CD14-positive monocyte (primary cell): ENCODE measurements around the gene TNFAIP8. TPM values are rescaled to one million over a fixed set of nuclear protein-coding genes. Genes with fewer than 3 reads are reported as not detected.

Experiments
- DNase-seq, 3 donors: peaks; one replicate each; pipeline ENCODE4 v3.0.0-alpha.2; 2011 to 2022
- H2AFZ ChIP-seq: 2 replicates; pipeline ENCODE4 v1.6.0; 2012; ENCODE audit warnings: mild to moderate bottlenecking, low read depth, low read length, inconsistent platforms; ENCODE audit not compliant: insufficient read depth, poor library complexity, severe bottlenecking
- H3K27ac ChIP-seq, 2 donors: 1 replicate in 1 of 2; 2 replicates in 1 of 2; pipeline ENCODE4 v1.5.1; 2012 to 2013; ENCODE audit warnings: low read length in 2 of 2, control low read depth in 1 of 2, inconsistent platforms in 1 of 2, low read depth in 1 of 2, mild to moderate bottlenecking in 1 of 2
- H3K27me3 ChIP-seq, 2 donors: one replicate each; pipeline versions ENCODE4 v1.6.0 to v1.6.1; 2011 to 2013; ENCODE audit warnings: low read length in 2 of 2; ENCODE audit not compliant: control insufficient read depth in 2 of 2, insufficient read depth in 2 of 2
- H3K36me3 ChIP-seq, 2 donors: replicated peaks in 1 of 2; 1 replicate in 1 of 2; 2 replicates in 1 of 2; pipeline versions ENCODE4 v1.5.1 to v1.6.1; 2012 to 2013; ENCODE audit warnings: low read length in 2 of 2, control low read depth in 1 of 2, inconsistent platforms in 1 of 2, mild to moderate bottlenecking in 1 of 2; ENCODE audit not compliant: insufficient read depth in 2 of 2, control insufficient read depth in 1 of 2
- H3K4me1 ChIP-seq, 2 donors: 1 replicate in 1 of 2; 2 replicates in 1 of 2; pipeline versions ENCODE4 v1.5.1 to v1.6.1; 2012 to 2013; ENCODE audit warnings: low read length in 2 of 2, control low read depth in 1 of 2, inconsistent platforms in 1 of 2, mild to moderate bottlenecking in 1 of 2, moderate library complexity in 1 of 2; ENCODE audit not compliant: insufficient read depth in 2 of 2, control insufficient read depth in 1 of 2
- H3K4me2 ChIP-seq: replicated peaks from 2 replicates; pipeline ENCODE3; 2012; ENCODE audit warnings: low read length, moderate library complexity, mild to moderate bottlenecking; ENCODE audit not compliant: poor library complexity, severe bottlenecking; ENCODE audit errors: extremely low read depth
- H3K4me3 ChIP-seq, 3 experiments: fragments of 200-600 bp in 1 of 3; sonication (generic) in 1 of 3; replicated peaks in 1 of 3; 1 replicate in 2 of 3; 2 replicates in 1 of 3; pipeline ENCODE4 v1.5.1; 2011 to 2013; ENCODE audit warnings: low read length in 3 of 3, mild to moderate bottlenecking in 3 of 3, control low read depth in 2 of 3, low read depth in 2 of 3, inconsistent platforms in 1 of 3, moderate library complexity in 1 of 3
- H3K79me2 ChIP-seq: 2 replicates; pipeline ENCODE4 v1.6.0; 2012; ENCODE audit warnings: mild to moderate bottlenecking, control low read depth, inconsistent platforms, low read length, moderate library complexity; ENCODE audit not compliant: insufficient read depth
- H3K9ac ChIP-seq: 2 replicates; pipeline ENCODE4 v1.6.0; 2017; ENCODE audit warnings: low read length, mild to moderate bottlenecking; ENCODE audit not compliant: insufficient read depth, poor library complexity, severe bottlenecking
- H3K9me3 ChIP-seq, 2 donors: replicated peaks in 1 of 2; 1 replicate in 1 of 2; 2 replicates in 1 of 2; pipeline versions ENCODE4 v1.5.1 to v1.6.1; 2012 to 2013; ENCODE audit warnings: low read length in 2 of 2, control low read depth in 1 of 2; ENCODE audit not compliant: control insufficient read depth in 1 of 2, insufficient read depth in 1 of 2
- H4K20me1 ChIP-seq: 2 replicates; pipeline ENCODE4 v1.6.0; 2012; ENCODE audit warnings: mild to moderate bottlenecking, low read length, control low read depth, moderate library complexity; ENCODE audit not compliant: insufficient read depth
- H3K27ac Mint-ChIP-seq, 7 donors: one replicate each; pipeline ENCODE4 v1.8.0; 2020; ENCODE audit warnings: mild to moderate bottlenecking in 7 of 7, mixed read lengths in 7 of 7, moderate library complexity in 6 of 7, inconsistent platforms in 2 of 7
- H3K27me3 Mint-ChIP-seq, 3 donors: one replicate each; pipeline ENCODE4 v1.8.0; 2021 to 2022; ENCODE audit warnings: low read depth in 3 of 3, mild to moderate bottlenecking in 3 of 3, mixed read lengths in 3 of 3, moderate library complexity in 3 of 3, inconsistent platforms in 1 of 3
- H3K36me3 Mint-ChIP-seq, 2 donors: one replicate each; pipeline ENCODE4 v1.8.0; 2020; ENCODE audit warnings: mixed read lengths in 2 of 2, inconsistent platforms in 1 of 2, mild to moderate bottlenecking in 1 of 2
- H3K4me1 Mint-ChIP-seq: one replicate; pipeline ENCODE4 v1.8.0; 2020; ENCODE audit warnings: mild to moderate bottlenecking, mixed read lengths
- H3K4me3 Mint-ChIP-seq, 2 donors: one replicate each; pipeline ENCODE4 v1.8.0; 2020; ENCODE audit warnings: mild to moderate bottlenecking in 2 of 2, mixed read lengths in 2 of 2, moderate library complexity in 1 of 2
- H3K9me3 Mint-ChIP-seq, 7 donors: one replicate each; pipeline ENCODE4 v1.8.0; 2020 to 2022; ENCODE audit warnings: mixed read lengths in 7 of 7, mild to moderate bottlenecking in 6 of 7, moderate library complexity in 6 of 7, inconsistent platforms in 2 of 7
- CTCF ChIP-seq: fragments of 200-600 bp; IDR thresholded peaks from one replicate; pipeline ENCODE4 v1.8.0; 2022; ENCODE audit warnings: antibody characterized with exemption, mild to moderate bottlenecking
- WGBS: methylation state at CpG from one replicate; pipeline ENCODE4 v1.1.5; 2013; ENCODE audit warnings: missing lambda C conversion rate; ENCODE audit not compliant: insufficient coverage; 5-methylcytosine and 5-hydroxymethylcytosine counted together
- intact Hi-C, 2 donors: fragments of 100-400 bp; cut with micrococcal nuclease; formaldehyde crosslinking; loops; one replicate each; pipeline versions ENCODE4 v1.15.0 to v1.15.1; 2023
- polyA plus RNA-seq, 3 donors: library from polyadenylated mRNA; depleted of rRNA in 1 of 3; unstranded in 2 of 3; stranded (reverse) in 1 of 3; fragments of 300-500 nt in 2 of 3; fragments of >200 nt in 1 of 3; fragmentation: Illumina TruSeq in 2 of 3; gene quantifications; 1 replicate in 2 of 3; 2 replicates in 1 of 3; pipeline ENCODE4 v1.2.3, GENCODE V29; 2012 to 2021

The TNFAIP8 gene
- polyA plus RNA-seq, 3 donors = 20.6 to 55.5 (median 47.0) TPM

DNA sequence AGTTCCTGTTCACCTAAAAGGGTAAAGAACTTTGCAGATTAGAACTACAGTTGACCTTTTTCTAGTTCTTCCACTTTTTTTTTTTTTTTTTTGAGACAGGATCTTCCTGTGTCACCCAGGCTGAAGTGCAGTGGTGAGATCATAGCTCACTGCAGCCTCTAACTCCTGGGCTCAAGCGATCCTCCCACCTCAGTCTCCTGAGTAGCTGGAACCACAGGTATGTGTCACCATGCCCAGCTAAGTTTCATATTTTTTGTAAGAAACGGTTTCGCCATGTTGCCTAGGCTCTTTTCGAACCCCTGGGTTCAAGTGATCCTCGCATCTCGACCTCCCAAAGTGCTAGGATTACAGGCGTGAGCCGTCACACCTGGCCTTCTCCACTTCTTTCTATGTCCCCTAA is 39.7 kb upstream of the TNFAIP8 start:
- no peak for TF ChIP-seq CTCF
- DNase-seq = no peak
- Mint-ChIP-seq H3K27me3 (peaks cover 0 to 2% (median 2%) of the 10 kb centered on the region in 3 donors), H3K9me3 (no peaks in the 10 kb centered on the region), H3K36me3 (peaks cover 2 to 18% of the 10 kb centered on the region in 2 donors), H3K27ac (peak overlapping the region; percentile 26 to 88 (median 83)), H3K4me3 (no peak overlapping the region), H3K4me1 (peaks cover 64% of the 10 kb centered on the region)
- H3K4me3 ChIP-seq = no peak overlapping the region
- peak overlapping the region in 1 of 2 donors; percentile 61 for H3K27ac ChIP-seq
- H3K9ac ChIP-seq = no peak overlapping the region
- intact Hi-C loops = no loop called here
- H3K27me3 ChIP-seq = no peaks in the 10 kb centered on the region
- no peak overlapping the region for H2AFZ ChIP-seq
- peaks cover 100% of the 10 kb centered on the region for H3K79me2 ChIP-seq
- peaks cover 29 to 37% of the 10 kb centered on the region in 2 donors for H3K4me1 ChIP-seq
- H4K20me1 ChIP-seq = peaks cover 77% of the 10 kb centered on the region
- H3K9me3 ChIP-seq = no peaks in the 10 kb centered on the region
- no peak overlapping the region for H3K4me2 ChIP-seq
- WGBS = 97% methylated on average over 7 of the region's 8 CpGs
- H3K36me3 ChIP-seq = no peaks in the 10 kb centered on the region

- Histone ChIP-seq H3K27ac (peak overlapping the region in 1 of 2 donors; percentile 61), H4K20me1 (peaks cover 77% of the 10 kb centered on the region), H3K4me2 (no peak overlapping the region), H3K9ac (no peak overlapping the region), H3K4me1 (peaks cover 35 to 45% of the 10 kb centered on the region in 2 donors), H3K27me3 (no peaks in the 10 kb centered on the region), H3K36me3 (no peaks in the 10 kb centered on the region), H3K4me3 (no peak overlapping the region), H3K79me2 (peaks cover 100% of the 10 kb centered on the region), H2AFZ (peak overlapping the region; percentile 6), H3K9me3 (no peaks in the 10 kb centered on the region)
- intact Hi-C loops = no loop called here
- no peaks in the 10 kb centered on the region for H3K9me3 Mint-ChIP-seq
- peaks cover 5 to 24% of the 10 kb centered on the region in 2 donors for H3K36me3 Mint-ChIP-seq
- no peak for TF ChIP-seq CTCF
- DNase-seq = peak in 1 of 3 donors; percentile 34
- H3K27ac Mint-ChIP-seq = peak overlapping the region in 6 of 7 donors; percentile 40 to 84 (median 76)
- H3K4me1 Mint-ChIP-seq = peaks cover 67% of the 10 kb centered on the region
- no peak overlapping the region for H3K4me3 Mint-ChIP-seq
- peaks cover 0 to 2% (median 2%) of the 10 kb centered on the region in 3 donors for H3K27me3 Mint-ChIP-seq
- 38% methylated on average over 2 of the region's 3 CpGs for WGBS
These were observed 38.9 kb upstream of the TNFAIP8 start for GRCh38 chr5:119316906-119317305.
